Gastrocnemius medialis (tissue), 4 donors: ENCODE measurements around the gene TMEM240.

Experiments used
- CTCF ChIP-seq, 5 experiments: fragments of 450-650 bp in 3 of 5; fragments of 200-600 bp in 2 of 5; sonication (generic) in 2 of 5; IDR thresholded peaks in 4 of 5; conservative IDR thresholded peaks in 1 of 5; 1 replicate in 4 of 5; 2 replicates in 1 of 5; pipeline ENCODE4 v1.5.1; 2016 to 2019; ENCODE audit warnings: antibody characterized with exemption in 5 of 5, mild to moderate bottlenecking in 3 of 5, moderate library complexity in 3 of 5
- POLR2A ChIP-seq, 2 donors: fragments of 450-650 bp; IDR thresholded peaks; one replicate each; pipeline ENCODE4 v1.6.1; 2017; ENCODE audit warnings: antibody characterized with exemption in 2 of 2, mild to moderate bottlenecking in 2 of 2, moderate library complexity in 2 of 2

- no peak for TF ChIP-seq CTCF (IDR thresholded peaks at IDR 0.05 in 4 of 5, conservative IDR thresholded peaks at IDR 0.05 in 1 of 5)
- no peak for TF ChIP-seq POLR2A (IDR thresholded peaks at IDR 0.05)
Measured at GRCh38 chr1:1507305-1507704, 33.1 kb downstream of the TMEM240 start.
